HCT116 (cell line): ENCODE measurements around the gene CCDC154. TPM values are rescaled to one million over a fixed set of nuclear protein-coding genes. Genes with fewer than 3 reads are reported as not detected.

Experiments used
- ATAC-seq: fragments of 200-7000 bp; cut with Tn5 transposase; 2 replicates; pipeline ENCODE4 v1.9.1; 2020; ENCODE audit warnings: mild to moderate bottlenecking, moderate library complexity
- BruUV-seq: library from RNA; stranded (reverse); fragments of 400-500 nt; replicated peaks from 2 replicates; lab custom pipeline; 2021; lab: Mats Ljungman, UMichigan
- CTCF ChIA-PET: fragments of 300-600 bp; sonication (Branson Sonifier 250); formaldehyde crosslinking; loops from one replicate; lab custom pipeline; 2021; ENCODE audit warnings: antibody characterized with exemption; lab: Charles Lee
- POLR2A ChIA-PET: fragments of 300-600, 350-600 bp; sonication (Branson Sonifier 250); formaldehyde crosslinking; loops from one replicate; lab custom pipeline; 2021; ENCODE audit warnings: antibody characterized with exemption; lab: Charles Lee
- RAD21 ChIA-PET, 2 experiments: fragments of 300-600 bp; sonication (Branson Sonifier 250); formaldehyde crosslinking; loops; one replicate each; lab custom pipeline; 2023; ENCODE audit warnings: low total read pairs in 2 of 2; ENCODE audit not compliant: uncharacterized antibody in 2 of 2, unreplicated experiment in 2 of 2, low non-redundant PET in 1 of 2; lab: Charles Lee
- DNase-seq: peaks from one replicate; pipeline ENCODE4 v3.0.0-alpha.2; 2010; ENCODE audit warnings: low read depth, low spot score
- H2AFZ ChIP-seq: fragments of 200-600 bp; shearing (Covaris generic), sonication (generic); 2 replicates; pipeline ENCODE4 v1.6.1; 2017; ENCODE audit warnings: low read depth, mixed run types, mixed read lengths, antibody characterized with exemption, low read length; ENCODE audit not compliant: poor library complexity, severe bottlenecking
- H3K27ac ChIP-seq: 2 replicates; pipeline ENCODE4 v1.5.1; 2012; ENCODE audit warnings: low read depth, low read length
- H3K27me3 ChIP-seq: fragments of 200-600 bp; sonication (generic); 2 replicates; pipeline ENCODE4 v1.6.1; 2016; ENCODE audit warnings: mixed run types, low read length, mixed read lengths; ENCODE audit not compliant: insufficient read depth
- H3K36me3 ChIP-seq, 2 experiments: fragments of 200-500 bp in 1 of 2; fragments of 200-600 bp in 1 of 2; sonication (Bioruptor generic) in 1 of 2; sonication (generic) in 1 of 2; 2 replicates each; pipeline versions ENCODE4 v1.5.1 to v1.6.1; 2014 to 2016; ENCODE audit warnings: low read length in 2 of 2, inconsistent platforms in 1 of 2, mixed read lengths in 1 of 2, mixed run types in 1 of 2; ENCODE audit not compliant: insufficient read depth in 2 of 2, control insufficient read depth in 1 of 2
- H3K4me1 ChIP-seq, 2 experiments: fragments of 200-600 bp in 1 of 2; sonication (generic) in 1 of 2; 2 replicates each; pipeline versions ENCODE4 v1.5.1 to v1.6.1; 2012 to 2017; ENCODE audit warnings: low read length in 2 of 2, inconsistent platforms in 1 of 2, mild to moderate bottlenecking in 1 of 2, mixed read lengths in 1 of 2, mixed run types in 1 of 2, moderate library complexity in 1 of 2; ENCODE audit not compliant: insufficient read depth in 2 of 2, control insufficient read depth in 1 of 2
- H3K4me2 ChIP-seq: fragments of 200-600 bp; sonication (generic); 2 replicates; pipeline ENCODE4 v1.6.1; 2017; ENCODE audit warnings: mixed run types, low read length, mixed read lengths
- H3K4me3 ChIP-seq, 2 experiments: fragments of 200-600 bp in 1 of 2; sonication (generic) in 1 of 2; replicated peaks in 1 of 2; 2 replicates each; pipeline ENCODE4 v1.5.1; 2011 to 2016; ENCODE audit warnings: low read length in 2 of 2, control low read depth in 1 of 2, low read depth in 1 of 2, mild to moderate bottlenecking in 1 of 2, mixed read lengths in 1 of 2, mixed run types in 1 of 2
- H3K79me2 ChIP-seq: fragments of 200-600 bp; sonication (generic); 2 replicates; pipeline ENCODE4 v1.6.1; 2017; ENCODE audit warnings: mild to moderate bottlenecking, mixed run types, low read length, moderate library complexity, mixed read lengths; ENCODE audit not compliant: insufficient read depth
- H3K9ac ChIP-seq: fragments of 200-600 bp; sonication (generic); 2 replicates; pipeline ENCODE4 v1.6.1; 2016; ENCODE audit warnings: low read length, mixed read lengths
- H3K9me2 ChIP-seq: fragments of 200-600 bp; sonication (generic), shearing (Covaris generic); 2 replicates; pipeline ENCODE4 v1.6.1; 2017; ENCODE audit warnings: mixed run types, mild to moderate bottlenecking, moderate library complexity; ENCODE audit not compliant: insufficient read depth
- H3K9me3 ChIP-seq, 2 experiments: fragments of 200-500 bp in 1 of 2; fragments of 200-600 bp in 1 of 2; sonication (Bioruptor generic) in 1 of 2; sonication (generic) in 1 of 2; 2 replicates each; pipeline ENCODE4 v1.6.1; 2014 to 2017; ENCODE audit warnings: low read length in 2 of 2, mixed read lengths in 2 of 2, inconsistent platforms in 1 of 2, low read depth in 1 of 2, mild to moderate bottlenecking in 1 of 2, mixed run types in 1 of 2, moderate library complexity in 1 of 2; ENCODE audit not compliant: control insufficient read depth in 1 of 2, insufficient read depth in 1 of 2
- H4K20me1 ChIP-seq: fragments of 200-600 bp; sonication (generic), shearing (Covaris generic); 2 replicates; pipeline ENCODE4 v1.6.1; 2017; ENCODE audit warnings: mixed run types, mild to moderate bottlenecking, moderate library complexity; ENCODE audit not compliant: insufficient read depth
- ATF3 ChIP-seq: IDR thresholded peaks from 2 replicates; pipeline ENCODE4 v1.6.1; 2012
- CTCF ChIP-seq, 3 experiments: fragments of 200-600 bp in 1 of 3; sonication (generic) in 1 of 3; IDR thresholded peaks in 2 of 3; conservative IDR thresholded peaks in 1 of 3; 2 replicates each; pipeline ENCODE4 v1.5.1; 2012 to 2017; ENCODE audit warnings: low read depth in 2 of 3, low read length in 2 of 3, antibody characterized with exemption in 1 of 3, borderline replicate concordance in 1 of 3, control low read depth in 1 of 3, mild to moderate bottlenecking in 1 of 3, mixed read lengths in 1 of 3, mixed run types in 1 of 3, moderate library complexity in 1 of 3; ENCODE audit not compliant: insufficient read depth in 1 of 3
- EGR1 ChIP-seq: IDR thresholded peaks from 2 replicates; pipeline ENCODE4 v1.6.1; 2012; ENCODE audit warnings: low read depth
- ELF1 ChIP-seq: IDR thresholded peaks from 2 replicates; pipeline ENCODE4 v1.6.1; 2012; ENCODE audit warnings: low read depth, borderline replicate concordance
- EZH2 ChIP-seq: fragments of 200-600 bp; sonication (generic); IDR thresholded peaks from 2 replicates; pipeline ENCODE4 v1.6.1; 2017; ENCODE audit warnings: antibody characterized with exemption, mixed run types
- EZH2phosphoT487 ChIP-seq: fragments of 200-600 bp; IDR thresholded peaks from 2 replicates; pipeline ENCODE4 v1.6.1; 2018; ENCODE audit warnings: antibody characterized with exemption, borderline replicate concordance
- FOSL1 ChIP-seq: IDR thresholded peaks from 2 replicates; pipeline ENCODE4 v1.6.1; 2012; ENCODE audit warnings: low read depth
- MAX ChIP-seq: IDR thresholded peaks from 2 replicates; pipeline ENCODE4 v1.6.1; 2012
- POLR2A ChIP-seq: IDR thresholded peaks from 2 replicates; pipeline ENCODE4 v1.7.0; 2011; ENCODE audit warnings: borderline replicate concordance; ENCODE audit not compliant: insufficient read depth, insufficient read length; ENCODE audit errors: extremely low read depth
- RAD21 ChIP-seq: IDR thresholded peaks from 2 replicates; pipeline ENCODE4 v1.6.1; 2012; ENCODE audit warnings: low read depth, mild to moderate bottlenecking
- REST ChIP-seq: IDR thresholded peaks from 2 replicates; pipeline ENCODE4 v1.6.1; 2012; ENCODE audit warnings: low read depth
- SIN3A ChIP-seq: IDR thresholded peaks from 2 replicates; pipeline ENCODE4 v1.6.1; 2012; ENCODE audit warnings: low read depth
- SRF ChIP-seq: IDR thresholded peaks from 2 replicates; pipeline ENCODE4 v1.6.1; 2012; ENCODE audit warnings: low read depth
- TCF7L2 ChIP-seq: IDR thresholded peaks from 2 replicates; pipeline ENCODE4 v1.7.0; 2011; ENCODE audit warnings: borderline replicate concordance, inconsistent platforms; ENCODE audit not compliant: insufficient read depth, insufficient read length; ENCODE audit errors: extremely low read depth
- YY1 ChIP-seq: IDR thresholded peaks from 2 replicates; pipeline ENCODE4 v1.6.1; 2011; ENCODE audit warnings: low read length, low read depth, moderate library complexity, mild to moderate bottlenecking; ENCODE audit not compliant: insufficient replicate concordance; ENCODE audit errors: extremely low read depth
- ZBTB33 ChIP-seq: IDR thresholded peaks from 2 replicates; pipeline ENCODE4 v1.6.1; 2011; ENCODE audit warnings: mild to moderate bottlenecking, low read length, moderate library complexity; ENCODE audit not compliant: insufficient replicate concordance; ENCODE audit errors: extremely low read depth
- ZFX ChIP-seq: fragments of 450-650 bp; IDR thresholded peaks from 2 replicates; pipeline ENCODE4 v1.6.1; 2017
- ZNF274 ChIP-seq: fragments of 200-500 bp; sonication (Bioruptor generic); IDR thresholded peaks from 2 replicates; pipeline ENCODE4 v1.6.1; 2014; ENCODE audit warnings: mild to moderate bottlenecking, low read depth, low read length, inconsistent platforms
- intact Hi-C: fragments of 100-400 bp; cut with micrococcal nuclease; formaldehyde crosslinking; loops from 2 replicates; pipeline ENCODE4 v1.10.0; 2022
- total RNA-seq: library from RNA; stranded (reverse); gene quantifications from one replicate; pipeline ENCODE4 v1.2.1, GENCODE V29; 2021; ENCODE audit not compliant: unreplicated experiment

Gene CCDC154
- total RNA-seq, 1 experiment from 2014 or later: 1.7 TPM

GRCh38 chr16:1392826-1393225 is 51.5 kb downstream of the CCDC154 start (continued):
- TF ChIP-seq POLR2A (no peak), EZH2 (no peak)

GRCh38 chr16:1390239-1390779 is 54.0 kb downstream of the CCDC154 start:
- H3K9me3 ChIP-seq: no peaks in the 10 kb centered on the region
- DNase-seq: no peak
- no peak overlapping the region for H3K4me3 ChIP-seq
- H4K20me1 ChIP-seq: no peaks in the 10 kb centered on the region
- RAD21 ChIA-PET: no interaction called here
- H3K79me2 ChIP-seq: no peaks in the 10 kb centered on the region
- H3K36me3 ChIP-seq: no peaks in the 10 kb centered on the region; a peak in 1 of 4 replicates
- intact Hi-C loops: no loop called here
- H3K9ac ChIP-seq: no peak overlapping the region
- no TSS peak for BruUV-seq
- H3K4me1 ChIP-seq: no peaks in the 10 kb centered on the region
- H3K4me2 ChIP-seq: no peak overlapping the region
- no peaks in the 10 kb centered on the region for H3K27me3 ChIP-seq
- no peak overlapping the region for H3K27ac ChIP-seq
- no peak overlapping the region for H2AFZ ChIP-seq
- POLR2A ChIA-PET: no interaction called here
- H3K9me2 ChIP-seq: no peaks in the 10 kb centered on the region
- ATAC-seq: no peak
- CTCF ChIA-PET: no interaction called here
- no peak for TF ChIP-seq EZH2phosphoT487
- no peak for TF ChIP-seq EZH2
- no peak for TF ChIP-seq ZNF274
- TF ChIP-seq SRF: no peak
- no peak for TF ChIP-seq EGR1
- TF ChIP-seq SIN3A: no peak
- TF ChIP-seq ZBTB33: no peak
- TF ChIP-seq REST: no peak
- no peak for TF ChIP-seq MAX
- TF ChIP-seq ELF1: no peak
- TF ChIP-seq TCF7L2: no peak
- no peak for TF ChIP-seq FOSL1
- TF ChIP-seq ATF3: no peak
- no peak for TF ChIP-seq CTCF (IDR thresholded peaks at IDR 0.05 in 2 of 3, conservative IDR thresholded peaks at IDR 0.05 in 1 of 3; ENCODE audit: borderline replicate concordance in 1 of 3, insufficient read depth in 1 of 3, low read depth in 2 of 3, low read length in 2 of 3)
- no peak for TF ChIP-seq ZFX
- no peak for TF ChIP-seq YY1
- no peak for TF ChIP-seq RAD21
